Skeletal muscle satellite cell (primary cell): Measurements from ENCODE around the gene SLC25A39.

ENCODE experiments used
- H3K27me3 ChIP-seq: 2 replicates; pipeline ENCODE4 v1.7.0; 2013; ENCODE audit warnings: low read length; ENCODE audit not compliant: control insufficient read depth, insufficient read depth
- H3K36me3 ChIP-seq: 2 replicates; pipeline ENCODE4 v1.7.0; 2013; ENCODE audit warnings: mild to moderate bottlenecking, control low read depth, low read length; ENCODE audit not compliant: insufficient read depth
- H3K4me1 ChIP-seq: 2 replicates; pipeline ENCODE4 v1.7.0; 2013; ENCODE audit warnings: low read length; ENCODE audit not compliant: control insufficient read depth, insufficient read depth
- H3K4me2 ChIP-seq: 2 replicates; pipeline ENCODE4 v1.7.0; 2013; ENCODE audit warnings: mild to moderate bottlenecking, low read length
- H3K4me3 ChIP-seq: 2 replicates; pipeline ENCODE4 v1.7.0; 2013; ENCODE audit warnings: low read length
- H3K9ac ChIP-seq: 2 replicates; pipeline ENCODE4 v1.7.0; 2013; ENCODE audit warnings: mild to moderate bottlenecking, low read depth, low read length, moderate library complexity
- H3K9me3 ChIP-seq: replicated peaks from 2 replicates; pipeline ENCODE4 v1.7.0; 2013; ENCODE audit warnings: mild to moderate bottlenecking, control low read depth, low read length

SLC25A39 gene

GRCh38 chr17:44361292-44362260 lies 37.0 kb upstream of the SLC25A39 start:
- no peak overlapping the region for H3K4me3 ChIP-seq
- H3K9me3 ChIP-seq = no peaks in the 10 kb centered on the region
- H3K4me2 ChIP-seq = no peak overlapping the region
- H3K9ac ChIP-seq = no peak overlapping the region
- H3K4me1 ChIP-seq = peaks cover 7% of the 10 kb centered on the region
- no peaks in the 10 kb centered on the region for H3K36me3 ChIP-seq
- peaks cover 16% of the 10 kb centered on the region for H3K27me3 ChIP-seq

GRCh38 chr17:44360826-44361225 lies 36.2 kb upstream of the SLC25A39 start:
- Histone ChIP-seq H3K9me3 (no peaks in the 10 kb centered on the region), H3K4me2 (no peak overlapping the region), H3K4me3 (no peak overlapping the region), H3K4me1 (peaks cover 7% of the 10 kb centered on the region), H3K9ac (no peak overlapping the region), H3K27me3 (peaks cover 9% of the 10 kb centered on the region), H3K36me3 (no peaks in the 10 kb centered on the region)

DNA sequence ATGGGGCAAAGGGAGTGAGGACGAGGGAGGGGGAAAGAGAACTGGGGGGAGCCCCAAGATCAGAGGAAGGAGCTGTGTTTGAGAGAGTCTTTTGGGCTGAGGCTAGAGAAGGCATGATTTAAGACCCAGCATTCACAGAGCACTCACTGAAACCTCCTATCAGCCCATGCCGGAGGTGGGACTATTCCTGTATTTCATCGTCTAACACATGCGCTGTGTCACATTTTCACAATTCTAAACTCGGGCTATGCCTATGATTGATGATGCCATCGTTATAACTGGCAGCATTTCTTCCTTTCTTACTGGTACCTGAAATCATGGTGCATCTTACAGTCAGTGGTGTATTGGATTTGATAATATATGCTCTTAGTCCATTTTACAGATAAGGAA lies 35.5 kb upstream of the SLC25A39 start:
- no peak overlapping the region for H3K9ac ChIP-seq
- H3K4me1 ChIP-seq = peaks cover 7% of the 10 kb centered on the region
- H3K4me2 ChIP-seq = no peak overlapping the region
- H3K36me3 ChIP-seq = no peaks in the 10 kb centered on the region
- H3K4me3 ChIP-seq = no peak overlapping the region
- H3K27me3 ChIP-seq = peaks cover 5% of the 10 kb centered on the region
- H3K9me3 ChIP-seq = no peaks in the 10 kb centered on the region

GRCh38 chr17:44359458-44360143 lies 35.0 kb upstream of the SLC25A39 start:
- Histone ChIP-seq H3K4me1 (peaks cover 7% of the 10 kb centered on the region), H3K36me3 (no peaks in the 10 kb centered on the region), H3K27me3 (peaks cover under 1% of the 10 kb centered on the region), H3K9me3 (no peaks in the 10 kb centered on the region), H3K4me3 (no peak overlapping the region), H3K9ac (no peak overlapping the region), H3K4me2 (no peak overlapping the region)

- H3K4me1 ChIP-seq = peaks cover 7% of the 10 kb centered on the region
- no peak overlapping the region for H3K4me2 ChIP-seq
- H3K27me3 ChIP-seq = no peaks in the 10 kb centered on the region
- no peak overlapping the region for H3K9ac ChIP-seq
- H3K4me3 ChIP-seq = no peak overlapping the region
- no peaks in the 10 kb centered on the region for H3K9me3 ChIP-seq
- H3K36me3 ChIP-seq = no peaks in the 10 kb centered on the region
These were observed 34.4 kb upstream of the SLC25A39 start for GRCh38 chr17:44359006-44359405.

DNA sequence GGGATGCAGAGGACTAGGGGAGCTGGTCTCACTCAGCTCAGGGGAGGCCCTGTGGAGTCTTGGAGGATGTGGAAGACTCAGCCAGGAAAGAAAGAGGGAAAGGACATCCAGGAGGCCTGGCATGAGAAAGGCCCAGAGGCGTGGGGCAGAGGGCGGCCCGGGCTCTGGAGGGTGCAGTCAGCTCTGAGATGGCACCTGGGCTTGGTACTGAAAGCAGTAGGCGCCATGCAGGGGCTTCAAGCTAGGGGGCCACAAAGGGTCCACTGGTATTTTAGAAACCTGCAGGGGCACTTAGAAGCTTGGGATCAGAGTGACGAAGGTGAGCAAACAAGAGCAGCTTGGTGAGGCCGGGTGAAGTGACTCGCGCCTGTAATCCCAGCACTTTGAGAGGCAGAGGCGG lies 33.4 kb upstream of the SLC25A39 start:
- no peak overlapping the region for H3K4me2 ChIP-seq
- H3K36me3 ChIP-seq = no peaks in the 10 kb centered on the region
- H3K27me3 ChIP-seq = no peaks in the 10 kb centered on the region
- H3K4me3 ChIP-seq = no peak overlapping the region
- no peaks in the 10 kb centered on the region for H3K9me3 ChIP-seq
- H3K9ac ChIP-seq = no peak overlapping the region
- H3K4me1 ChIP-seq = peaks cover 7% of the 10 kb centered on the region

- H3K4me1 ChIP-seq = peaks cover 4% of the 10 kb centered on the region
- no peaks in the 10 kb centered on the region for H3K9me3 ChIP-seq
- peaks cover 15% of the 10 kb centered on the region for H3K36me3 ChIP-seq
- H3K4me2 ChIP-seq = no peak overlapping the region
- no peaks in the 10 kb centered on the region for H3K27me3 ChIP-seq
- H3K9ac ChIP-seq = no peak overlapping the region
- no peak overlapping the region for H3K4me3 ChIP-seq
These were observed 31.6 kb upstream of the SLC25A39 start for GRCh38 chr17:44356241-44356640.

DNA sequence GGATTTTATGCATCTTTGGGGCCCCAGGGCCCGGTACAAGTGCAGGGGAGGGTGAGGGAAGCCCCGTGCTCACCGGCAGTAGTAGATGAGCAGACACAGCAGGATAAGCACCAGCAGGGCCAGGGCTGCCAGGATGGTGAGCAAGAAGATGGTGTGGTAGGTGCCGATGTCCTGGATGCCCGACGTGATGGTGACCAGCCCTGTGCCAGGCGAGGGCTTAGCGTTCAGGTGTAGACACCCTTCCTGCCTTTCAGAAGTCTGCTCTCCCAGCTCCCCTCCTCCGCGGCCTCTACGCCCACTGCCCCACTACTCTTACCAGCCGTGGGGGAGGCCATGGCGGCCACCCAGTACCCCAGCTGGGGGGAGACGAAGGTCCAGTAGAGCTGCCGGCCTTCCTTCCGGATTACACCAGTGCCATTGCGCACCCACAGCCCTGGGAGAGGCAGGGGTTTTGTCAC lies 31.0 kb upstream of the SLC25A39 start:
- H3K9me3 ChIP-seq = no peaks in the 10 kb centered on the region
- H3K9ac ChIP-seq = no peak overlapping the region
- H3K4me3 ChIP-seq = no peak overlapping the region
- H3K4me2 ChIP-seq = no peak overlapping the region
- peaks cover 20% of the 10 kb centered on the region for H3K36me3 ChIP-seq
- H3K4me1 ChIP-seq = no peaks in the 10 kb centered on the region
- no peaks in the 10 kb centered on the region for H3K27me3 ChIP-seq

DNA sequence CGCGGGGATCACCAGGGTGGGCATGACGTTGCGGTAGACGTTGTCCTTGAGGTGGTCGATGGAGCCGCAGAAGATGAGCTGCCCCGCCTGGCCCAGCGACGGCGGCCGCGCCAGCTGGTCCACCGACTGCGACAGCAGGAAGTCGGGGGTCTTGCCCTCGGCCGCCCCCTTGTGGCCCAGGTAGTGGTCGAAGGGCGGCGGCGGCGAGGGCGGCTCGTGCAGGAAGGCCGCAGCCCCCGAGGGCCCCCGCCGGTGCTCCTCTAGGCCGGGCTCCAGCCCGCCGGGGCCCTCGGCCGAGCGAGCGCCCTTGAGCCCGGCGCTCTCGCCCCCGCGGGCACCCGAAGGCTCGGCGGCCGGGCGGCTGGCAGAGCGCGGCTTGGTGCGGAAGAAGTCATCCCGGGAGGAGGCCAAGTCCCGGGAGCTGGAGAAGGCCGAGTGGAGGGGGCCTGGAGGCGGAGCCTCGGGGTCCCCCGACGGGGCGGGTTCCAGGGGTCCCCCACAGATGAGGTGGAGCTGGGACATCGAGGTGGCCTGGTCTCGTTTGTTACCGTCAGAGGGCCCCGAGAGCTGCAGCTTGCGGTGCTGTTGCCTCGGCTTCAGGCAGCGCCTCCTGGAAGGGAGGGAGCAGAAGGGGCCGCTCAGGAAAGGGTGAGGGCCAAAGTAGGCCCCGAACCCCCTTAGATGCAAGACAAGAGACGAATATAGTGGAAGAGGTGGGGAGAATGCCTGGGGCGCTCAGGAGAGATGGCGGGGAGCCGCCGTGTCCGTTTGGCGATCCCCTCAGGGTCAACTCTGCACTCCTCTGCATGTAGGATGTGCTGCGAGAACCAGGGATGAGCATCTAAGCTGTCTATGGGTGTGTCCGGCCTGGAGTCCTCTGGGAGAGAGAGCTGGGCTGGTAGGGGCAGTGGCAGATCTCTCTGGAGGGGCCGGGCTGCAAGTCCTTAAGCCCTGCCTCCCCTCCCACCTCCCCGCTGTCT lies 30.2 kb upstream of the SLC25A39 start:
- Histone ChIP-seq H3K9me3 (no peaks in the 10 kb centered on the region), H3K36me3 (peaks cover 20% of the 10 kb centered on the region), H3K4me1 (no peaks in the 10 kb centered on the region), H3K27me3 (no peaks in the 10 kb centered on the region), H3K4me3 (no peak overlapping the region), H3K4me2 (no peak overlapping the region), H3K9ac (no peak overlapping the region)

DNA sequence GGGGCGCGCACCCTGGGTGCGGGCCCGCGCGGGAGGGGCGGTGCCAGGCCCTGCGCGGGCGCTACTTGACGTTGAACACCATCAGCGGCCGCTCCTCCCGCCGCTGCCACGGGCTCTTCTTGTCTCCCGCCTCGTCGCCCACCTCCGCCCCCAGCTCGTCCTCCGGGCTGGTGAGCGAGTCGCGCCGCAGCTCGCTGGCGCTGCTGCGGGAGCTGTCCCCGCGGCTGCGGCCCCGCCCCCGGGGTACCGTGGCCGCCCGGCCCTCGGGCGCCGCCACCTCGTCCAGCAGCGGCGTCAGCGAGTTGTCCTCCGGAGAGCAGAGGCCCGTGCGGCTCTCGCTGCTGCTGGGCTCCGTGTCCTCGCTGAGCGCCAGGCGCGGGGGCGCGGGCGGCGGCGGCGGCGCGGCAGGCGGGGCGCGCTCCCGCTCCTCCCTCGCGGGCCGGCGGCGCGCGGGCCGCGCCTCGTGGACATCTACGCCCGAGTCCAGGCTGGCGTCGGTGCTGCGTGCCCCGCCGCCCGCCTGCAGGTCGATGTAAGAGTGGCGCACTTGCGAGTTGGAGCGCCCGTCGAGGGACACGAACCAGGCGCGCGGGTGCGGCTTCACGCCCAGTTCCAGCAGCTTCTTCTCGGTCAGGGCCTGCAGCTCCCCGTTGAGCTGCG lies 29.2 kb upstream of the SLC25A39 start:
- no peaks in the 10 kb centered on the region for H3K4me1 ChIP-seq
- H3K36me3 ChIP-seq = peaks cover 20% of the 10 kb centered on the region
- H3K4me2 ChIP-seq = no peak overlapping the region
- H3K4me3 ChIP-seq = no peak overlapping the region
- no peak overlapping the region for H3K9ac ChIP-seq
- H3K27me3 ChIP-seq = no peaks in the 10 kb centered on the region
- no peaks in the 10 kb centered on the region for H3K9me3 ChIP-seq
